ENCODE results near the gene ASAP2. TPM values are rescaled to one million over a fixed set of nuclear protein-coding genes. Genes with fewer than 3 reads are reported as not detected.
"Not testable (repeated sequence)": the region's sequence is repeated elsewhere in the genome, so short reads cannot be mapped to it uniquely, and the experiment has no call there.

Gene ASAP2
- total RNA-seq, 2 experiments from 2014 or later = 0.27 TPM; not detected in 1

DNA sequence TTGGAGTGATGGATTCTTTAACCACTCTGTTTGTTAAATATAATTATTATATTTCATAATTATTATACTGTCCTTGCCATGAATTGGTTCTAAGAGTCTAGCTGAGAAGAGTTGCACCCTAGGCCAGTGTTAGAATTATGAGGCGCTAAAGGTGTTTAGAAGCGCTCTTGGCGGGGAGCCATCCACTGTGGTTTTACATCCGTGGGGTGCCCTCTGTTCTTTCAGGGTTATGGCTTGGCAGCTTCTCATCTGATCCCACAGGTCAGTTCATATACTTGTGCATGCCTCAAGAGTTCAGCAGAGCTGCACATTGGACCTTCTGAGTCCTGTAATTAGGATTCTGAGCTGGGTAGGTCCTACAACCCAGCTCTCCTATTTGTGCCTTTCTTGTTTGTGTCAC is 9.1 kb downstream of the ASAP2 start:
- Histone ChIP-seq H4K20me1 (ENCODE audit: insufficient read depth, low read length) (no peaks in the 10 kb centered on the region), H3K4me3 (ENCODE audit: low read depth, low read length, poor library complexity, severe bottlenecking) (no peak overlapping the region), H3K27ac (ENCODE audit: low read depth, low read length, poor library complexity, severe bottlenecking) (no peak overlapping the region), H3K79me2 (ENCODE audit: insufficient read depth, low read depth, low read length) (no peaks in the 10 kb centered on the region), H3K4me2 (ENCODE audit: low read length) (no peak overlapping the region), H3K9me3 (ENCODE audit: low read length) (no peaks in the 10 kb centered on the region), H2AFZ (ENCODE audit: low read length) (no peak overlapping the region), H3K4me1 (ENCODE audit: insufficient read depth, low read length, poor library complexity, severe bottlenecking) (no peaks in the 10 kb centered on the region), H3K36me3 (ENCODE audit: insufficient read depth, low read length) (no peaks in the 10 kb centered on the region), H3K9me2 (ENCODE audit: insufficient read depth, low read length) (no peaks in the 10 kb centered on the region)
- DNase-seq (ENCODE audit: low spot score) = no peak
- no TSS peak for BruUV-seq (replicated peaks)
- ChIA-PET POLR2A (interaction anchor here (0.6 to 0.7 kb wide), 4 partner anchors 51 to 1367 kb away, joined by 3 to 7 read pairs (median 3); no protein-coding TSS in a partner anchor), CTCF (ENCODE audit: unreplicated experiment) (no interaction called here)
- intact Hi-C loops (cut with micrococcal nuclease; ENCODE audit: unreplicated experiment) = no loop called here
- TF ChIP-seq, protein P1, sequence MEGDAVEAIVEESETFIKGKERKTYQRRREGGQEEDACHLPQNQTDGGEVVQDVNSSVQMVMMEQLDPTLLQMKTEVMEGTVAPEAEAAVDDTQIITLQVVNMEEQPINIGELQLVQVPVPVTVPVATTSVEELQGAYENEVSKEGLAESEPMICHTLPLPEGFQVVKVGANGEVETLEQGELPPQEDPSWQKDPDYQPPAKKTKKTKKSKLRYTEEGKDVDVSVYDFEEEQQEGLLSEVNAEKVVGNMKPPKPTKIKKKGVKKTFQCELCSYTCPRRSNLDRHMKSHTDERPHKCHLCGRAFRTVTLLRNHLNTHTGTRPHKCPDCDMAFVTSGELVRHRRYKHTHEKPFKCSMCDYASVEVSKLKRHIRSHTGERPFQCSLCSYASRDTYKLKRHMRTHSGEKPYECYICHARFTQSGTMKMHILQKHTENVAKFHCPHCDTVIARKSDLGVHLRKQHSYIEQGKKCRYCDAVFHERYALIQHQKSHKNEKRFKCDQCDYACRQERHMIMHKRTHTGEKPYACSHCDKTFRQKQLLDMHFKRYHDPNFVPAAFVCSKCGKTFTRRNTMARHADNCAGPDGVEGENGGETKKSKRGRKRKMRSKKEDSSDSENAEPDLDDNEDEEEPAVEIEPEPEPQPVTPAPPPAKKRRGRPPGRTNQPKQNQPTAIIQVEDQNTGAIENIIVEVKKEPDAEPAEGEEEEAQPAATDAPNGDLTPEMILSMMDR (conservative IDR thresholded peaks at IDR 0.05; ENCODE audit: low read length) = no peak
- no peak for TF ChIP-seq EZH2phosphoT487 (IDR thresholded peaks at IDR 0.05; ENCODE audit: borderline replicate concordance, low read depth, low read length)

- BruUV-seq (replicated peaks); H3K79me2 ChIP-seq (ENCODE audit: insufficient read depth, low read depth, low read length); H2AFZ ChIP-seq (ENCODE audit: low read length); DNase-seq (ENCODE audit: low spot score); intact Hi-C loops (cut with micrococcal nuclease; ENCODE audit: unreplicated experiment); H3K36me3 ChIP-seq (ENCODE audit: insufficient read depth, low read length); H3K27ac ChIP-seq (ENCODE audit: low read depth, low read length, poor library complexity, severe bottlenecking); H3K4me1 ChIP-seq (ENCODE audit: insufficient read depth, low read length, poor library complexity, severe bottlenecking); H3K4me3 ChIP-seq (ENCODE audit: low read depth, low read length, poor library complexity, severe bottlenecking); CTCF ChIA-PET (ENCODE audit: unreplicated experiment); H3K4me2 ChIP-seq (ENCODE audit: low read length); H3K9me3 ChIP-seq (ENCODE audit: low read length); H3K9me2 ChIP-seq (ENCODE audit: insufficient read depth, low read length); H4K20me1 ChIP-seq (ENCODE audit: insufficient read depth, low read length): not testable (repeated sequence)
- POLR2A ChIA-PET = interaction anchor here (0.6 to 0.7 kb wide), 3 partner anchors 52 to 1368 kb away, joined by 3 to 7 read pairs (median 3); no protein-coding TSS in a partner anchor
Measured at GRCh38 chr2:9216143-9216542, 9.5 kb downstream of the ASAP2 start.

DNA sequence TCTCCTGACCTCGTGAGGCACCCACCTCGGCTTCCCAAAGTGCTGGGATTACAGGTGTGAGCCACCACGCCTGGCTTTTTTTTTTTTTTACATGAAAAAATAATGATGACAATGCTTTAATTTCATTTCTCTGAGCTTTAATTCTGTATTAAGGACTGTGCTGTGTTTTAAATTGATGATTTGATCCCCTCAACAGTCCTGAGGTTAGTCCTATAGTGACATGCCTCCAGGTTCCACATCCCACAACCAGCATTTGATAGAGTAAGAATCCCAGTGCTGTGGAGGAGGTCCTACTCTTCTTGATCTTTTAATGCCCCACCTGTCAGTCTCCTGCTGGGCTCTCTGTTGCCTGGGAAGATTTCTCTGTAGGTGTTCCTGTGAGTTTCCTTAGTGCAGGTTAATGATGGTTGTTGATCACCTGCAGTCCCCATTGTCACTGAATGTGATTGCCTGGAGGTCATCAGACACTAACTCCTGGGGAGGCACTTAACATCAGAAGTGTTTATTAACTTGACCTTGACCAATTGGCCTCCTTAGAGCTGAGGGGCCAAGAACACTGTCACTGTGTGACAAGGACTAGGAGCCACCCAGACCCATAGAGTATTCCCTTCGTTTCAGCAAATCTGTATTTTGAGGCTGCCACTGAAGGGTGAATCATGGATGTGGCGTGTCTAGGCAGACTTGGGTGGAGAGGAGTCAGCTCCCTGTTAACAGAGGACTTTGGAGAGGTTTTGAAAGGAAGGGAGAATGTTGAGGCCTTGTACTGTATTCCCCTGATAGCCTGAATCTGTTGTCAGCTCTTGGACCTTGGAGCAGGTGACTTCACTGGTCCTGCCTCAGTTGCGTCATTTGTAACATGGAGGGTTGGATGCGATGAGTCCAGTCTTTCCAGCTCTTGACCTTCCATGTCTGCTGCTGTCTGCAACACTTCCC is 11.5 kb downstream of the ASAP2 start:
- no peak overlapping the region for H3K4me2 ChIP-seq (ENCODE audit: low read length)
- DNase-seq (ENCODE audit: low spot score) = no peak
- ChIA-PET CTCF (ENCODE audit: unreplicated experiment) (no interaction called here), POLR2A (interaction anchor here (0.7 kb wide), 1 partner anchor 1924 kb away, joined by 3 read pairs; no protein-coding TSS in a partner anchor)
- H3K4me1 ChIP-seq (ENCODE audit: insufficient read depth, low read length, poor library complexity, severe bottlenecking) = no peaks in the 10 kb centered on the region
- H4K20me1 ChIP-seq (ENCODE audit: insufficient read depth, low read length) = no peaks in the 10 kb centered on the region
- H3K9me2 ChIP-seq (ENCODE audit: insufficient read depth, low read length) = no peaks in the 10 kb centered on the region
- intact Hi-C loops (cut with micrococcal nuclease; ENCODE audit: unreplicated experiment) = no loop called here
- no peak overlapping the region for H3K4me3 ChIP-seq (ENCODE audit: low read depth, low read length, poor library complexity, severe bottlenecking)
- H3K79me2 ChIP-seq (ENCODE audit: insufficient read depth, low read depth, low read length) = no peaks in the 10 kb centered on the region
- no peak overlapping the region for H3K27ac ChIP-seq (ENCODE audit: low read depth, low read length, poor library complexity, severe bottlenecking)
- H3K9me3 ChIP-seq (ENCODE audit: low read length) = no peaks in the 10 kb centered on the region
- TF ChIP-seq, protein P1 (conservative IDR thresholded peaks at IDR 0.05; ENCODE audit: low read length) = no peak
- TF ChIP-seq EZH2phosphoT487 (IDR thresholded peaks at IDR 0.05; ENCODE audit: borderline replicate concordance, low read depth, low read length) = no peak
- no TSS peak for BruUV-seq (replicated peaks)
- no peak overlapping the region for H2AFZ ChIP-seq (ENCODE audit: low read length)
- H3K36me3 ChIP-seq (ENCODE audit: insufficient read depth, low read length) = no peaks in the 10 kb centered on the region
